CD4-positive, alpha-beta T cell treated with Interleukin-6 for 4 hours (primary cell): Measurements from ENCODE around the gene IL10RA.

Experiments
- DNase-seq: peaks from one replicate; pipeline ENCODE4 v3.0.0-alpha.2; 2020; ENCODE audit warnings: mixed read lengths

Gene IL10RA

DNA sequence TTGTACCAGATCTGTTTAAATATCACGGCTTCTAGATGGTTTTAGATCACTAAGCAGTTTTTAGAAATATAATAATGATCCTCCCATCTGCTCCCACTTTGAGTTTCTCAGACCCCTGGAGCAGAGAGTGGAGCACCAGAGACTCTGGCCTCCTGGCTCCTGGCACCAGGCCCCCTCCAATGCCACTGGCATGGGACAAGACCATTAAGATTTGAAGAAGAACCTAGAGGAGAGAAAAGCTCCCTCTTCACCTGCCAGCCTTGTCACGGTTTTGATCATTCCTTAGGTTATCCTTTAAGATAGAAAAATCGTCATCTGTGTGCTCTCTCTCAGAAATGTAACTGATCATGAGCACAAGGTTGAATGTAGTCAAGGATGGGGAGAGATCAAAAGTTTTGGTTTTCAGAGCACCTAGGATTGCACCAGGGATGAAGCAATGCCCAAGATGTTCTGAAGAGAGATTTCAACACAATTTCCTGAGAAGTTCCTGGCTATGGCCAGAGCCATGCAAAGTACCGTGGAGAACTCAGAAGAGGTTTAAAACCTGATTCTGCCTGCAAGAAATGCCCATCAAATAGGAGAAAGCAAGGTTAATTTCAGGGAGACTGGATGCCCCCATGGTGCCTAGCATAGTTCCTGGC lies 22.2 kb downstream of the IL10RA start:
- DNase-seq, result no peak

DNA sequence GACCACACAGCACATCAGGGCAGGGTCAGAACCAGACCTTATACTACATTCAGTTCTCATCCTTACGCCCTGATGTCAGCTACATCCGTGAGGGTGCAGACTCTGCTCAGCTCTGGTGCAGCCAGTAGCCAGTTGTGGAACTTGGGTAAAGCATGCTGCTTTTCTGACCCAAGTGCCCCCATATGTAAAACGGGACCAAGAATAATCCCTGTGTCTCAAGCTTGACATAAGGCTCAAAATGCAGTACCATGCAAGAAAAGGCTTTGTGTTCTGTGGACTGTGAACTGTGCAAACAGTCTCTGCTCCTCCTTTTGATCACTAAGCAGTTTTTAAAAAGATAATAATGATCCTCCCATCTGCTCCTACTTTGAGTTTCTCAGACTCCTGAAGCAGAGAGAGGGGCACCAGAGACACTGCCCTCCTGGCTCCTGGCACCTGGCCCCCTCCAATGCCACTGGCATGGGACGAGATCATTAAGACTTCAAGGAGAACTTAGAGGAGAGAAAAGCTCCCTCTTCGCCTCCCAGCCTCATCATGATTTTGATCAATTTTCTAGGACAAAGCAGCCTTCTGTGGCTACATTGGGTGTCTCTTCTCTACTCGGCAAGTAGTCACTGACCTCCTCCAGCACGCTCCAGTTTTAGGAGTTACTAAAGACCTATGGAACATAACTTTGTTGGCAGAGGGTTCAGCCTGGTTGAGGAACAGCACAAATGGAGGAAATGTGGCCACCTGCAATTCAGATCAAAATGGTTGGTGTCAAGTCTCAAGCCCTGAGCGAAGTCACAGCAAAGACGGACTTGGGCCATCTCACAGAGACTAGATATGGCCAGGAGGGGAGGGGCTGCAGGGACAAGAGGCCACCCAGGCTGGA lies 23.9 kb downstream of the IL10RA start:
- no peak for DNase-seq

- no peak for DNase-seq
Measured at GRCh38 chr11:118010738-118011461, 24.7 kb downstream of the IL10RA start.

- DNase-seq, result peak; percentile 55
Measured at GRCh38 chr11:118012083-118012669, 26.0 kb downstream of the IL10RA start.

DNA sequence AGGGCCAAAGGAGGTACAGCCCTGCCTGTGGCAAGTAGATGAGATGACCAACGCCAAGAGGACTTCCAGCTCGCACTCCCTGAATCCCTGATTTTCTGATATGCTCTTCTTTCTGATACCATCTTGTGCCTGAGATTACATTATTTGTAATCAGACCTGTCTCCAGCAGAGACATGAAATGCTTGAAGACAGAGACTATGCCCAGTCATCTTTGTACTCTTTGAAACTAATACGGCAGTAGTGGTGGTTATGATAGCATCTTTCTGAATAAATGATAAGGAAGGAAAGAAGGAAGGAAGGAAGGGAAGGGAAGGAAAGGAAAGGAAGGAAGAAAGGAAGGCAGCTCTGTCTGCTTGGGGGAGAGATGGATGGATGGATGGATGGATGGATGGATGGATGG lies 27.8 kb downstream of the IL10RA start:
- no peak for DNase-seq

GRCh38 chr11:118015385-118015841 lies 29.2 kb downstream of the IL10RA start:
- no peak for DNase-seq

GRCh38 chr11:118016104-118016503 lies 29.9 kb downstream of the IL10RA start:
- DNase-seq, result no peak

DNA sequence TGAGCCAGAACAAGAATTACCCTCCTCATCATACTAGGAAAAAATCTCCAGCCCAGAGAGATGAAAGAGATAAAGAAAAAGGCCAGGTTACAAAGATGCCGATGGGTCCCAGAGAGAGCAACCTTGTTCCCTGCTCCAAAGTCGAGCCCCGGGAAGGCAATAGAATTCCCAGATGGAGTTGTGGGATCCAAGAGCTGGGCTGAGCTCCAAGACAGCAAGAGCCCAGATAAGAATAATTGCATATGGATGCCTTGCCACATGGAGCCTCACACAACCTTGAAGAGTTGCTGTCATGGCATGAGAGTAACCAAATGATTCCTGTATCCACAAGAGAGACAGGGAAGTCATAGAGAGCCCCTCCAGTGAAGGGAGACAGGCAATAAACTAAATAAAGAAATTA lies 30.9 kb downstream of the IL10RA start:
- DNase-seq, result no peak

DNA sequence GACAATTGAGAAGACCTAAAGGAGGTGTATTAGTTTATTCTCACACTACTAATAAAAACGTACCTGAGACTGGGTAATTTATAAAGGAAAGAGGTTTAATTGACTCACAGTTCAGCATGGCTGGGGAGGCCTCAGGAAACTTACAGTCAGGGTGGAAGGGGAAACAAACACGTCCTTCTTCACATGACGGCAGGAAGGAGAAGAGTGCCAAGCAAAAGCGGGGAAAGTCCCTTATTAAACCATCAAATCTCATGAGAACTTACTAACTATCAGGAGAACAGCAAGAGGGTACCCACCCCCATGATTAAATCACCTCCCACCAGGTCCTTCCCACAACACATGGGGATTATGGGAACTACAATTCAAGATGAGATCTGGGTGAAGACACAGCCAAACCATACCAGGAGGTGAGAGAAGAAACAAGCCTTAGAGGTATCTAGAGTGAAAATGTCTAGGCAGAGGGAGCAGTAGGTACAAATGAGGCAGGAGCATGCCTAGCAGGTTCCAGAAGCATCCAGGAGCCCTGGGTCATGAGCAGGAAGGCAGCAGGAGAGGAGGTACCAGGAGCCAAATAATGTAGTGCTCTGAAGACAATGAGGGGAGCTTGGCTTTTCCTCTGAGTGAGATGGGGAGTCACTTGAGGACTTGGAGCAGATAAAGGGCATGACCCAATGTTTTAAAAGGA lies 31.6 kb downstream of the IL10RA start:
- no peak for DNase-seq

- DNase-seq, result no peak
Measured at GRCh38 chr11:118018401-118018800, 32.2 kb downstream of the IL10RA start.

DNA sequence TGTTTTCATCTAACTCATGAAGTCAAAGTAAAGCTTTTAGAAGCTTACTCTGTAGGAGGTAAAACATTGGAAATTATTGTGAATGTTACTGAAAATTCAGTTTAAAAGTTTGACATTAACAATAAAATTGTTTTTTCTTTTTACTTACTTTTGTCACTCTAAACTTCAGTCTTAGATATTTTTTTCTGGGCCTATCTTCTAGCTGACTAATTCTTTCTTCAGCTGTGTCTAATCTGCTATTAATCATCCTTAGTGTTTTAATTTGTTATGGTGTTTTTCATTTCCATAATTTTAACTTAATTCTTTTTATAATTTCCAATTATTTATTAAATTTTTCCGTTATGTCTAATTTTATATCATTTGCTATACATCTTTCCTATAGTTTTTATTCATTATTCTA lies 35.0 kb downstream of the IL10RA start:
- DNase-seq, result no peak

GRCh38 chr11:118027694-118028093 lies 41.5 kb downstream of the IL10RA start:
- no peak for DNase-seq

GRCh38 chr11:118028626-118029025 lies 42.4 kb downstream of the IL10RA start:
- no peak for DNase-seq

DNA sequence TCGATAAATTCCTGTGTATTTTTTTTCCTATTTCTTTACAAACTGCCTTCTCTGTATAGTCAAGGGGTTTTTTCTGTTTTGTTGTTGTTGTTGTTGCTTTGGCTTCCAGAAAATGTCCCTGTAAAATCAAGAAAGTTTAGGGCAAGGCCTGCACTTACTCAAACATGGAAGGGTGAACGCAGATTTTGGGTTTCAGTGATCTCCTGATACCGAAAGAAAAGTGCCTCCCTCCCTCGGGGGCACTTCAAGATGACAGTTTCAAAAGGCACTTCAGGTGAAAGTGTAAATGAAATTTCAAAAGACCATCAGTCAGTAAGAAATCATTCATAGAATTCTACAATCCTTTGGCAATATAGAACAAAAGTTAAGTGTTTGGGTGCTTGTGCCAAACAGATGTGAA lies 47.2 kb downstream of the IL10RA start:
- DNase-seq, result no peak

- DNase-seq, result no peak
Measured at GRCh38 chr11:118042141-118042540, 55.9 kb downstream of the IL10RA start.

GRCh38 chr11:118042796-118043195 lies 56.6 kb downstream of the IL10RA start:
- DNase-seq, result no peak

DNA sequence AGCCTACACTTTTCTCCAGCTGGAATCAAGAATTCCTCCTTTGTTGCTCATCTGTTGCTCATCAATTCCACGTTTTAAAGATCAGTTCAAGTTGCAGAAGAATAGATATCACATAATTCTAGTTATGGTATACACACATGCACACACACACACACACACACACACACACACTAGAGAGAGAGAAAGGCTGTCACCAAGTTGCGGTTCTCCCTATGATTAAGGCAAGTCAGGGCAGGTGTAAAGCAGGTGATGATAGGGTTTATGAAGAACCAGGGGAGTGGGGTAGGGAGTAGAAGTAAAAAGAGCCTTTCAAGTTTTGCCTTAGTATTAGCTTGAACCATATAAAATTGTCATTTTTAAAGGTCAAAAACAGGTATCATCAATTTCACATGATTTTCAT lies 59.0 kb downstream of the IL10RA start:
- DNase-seq, result peak; percentile 21

DNA sequence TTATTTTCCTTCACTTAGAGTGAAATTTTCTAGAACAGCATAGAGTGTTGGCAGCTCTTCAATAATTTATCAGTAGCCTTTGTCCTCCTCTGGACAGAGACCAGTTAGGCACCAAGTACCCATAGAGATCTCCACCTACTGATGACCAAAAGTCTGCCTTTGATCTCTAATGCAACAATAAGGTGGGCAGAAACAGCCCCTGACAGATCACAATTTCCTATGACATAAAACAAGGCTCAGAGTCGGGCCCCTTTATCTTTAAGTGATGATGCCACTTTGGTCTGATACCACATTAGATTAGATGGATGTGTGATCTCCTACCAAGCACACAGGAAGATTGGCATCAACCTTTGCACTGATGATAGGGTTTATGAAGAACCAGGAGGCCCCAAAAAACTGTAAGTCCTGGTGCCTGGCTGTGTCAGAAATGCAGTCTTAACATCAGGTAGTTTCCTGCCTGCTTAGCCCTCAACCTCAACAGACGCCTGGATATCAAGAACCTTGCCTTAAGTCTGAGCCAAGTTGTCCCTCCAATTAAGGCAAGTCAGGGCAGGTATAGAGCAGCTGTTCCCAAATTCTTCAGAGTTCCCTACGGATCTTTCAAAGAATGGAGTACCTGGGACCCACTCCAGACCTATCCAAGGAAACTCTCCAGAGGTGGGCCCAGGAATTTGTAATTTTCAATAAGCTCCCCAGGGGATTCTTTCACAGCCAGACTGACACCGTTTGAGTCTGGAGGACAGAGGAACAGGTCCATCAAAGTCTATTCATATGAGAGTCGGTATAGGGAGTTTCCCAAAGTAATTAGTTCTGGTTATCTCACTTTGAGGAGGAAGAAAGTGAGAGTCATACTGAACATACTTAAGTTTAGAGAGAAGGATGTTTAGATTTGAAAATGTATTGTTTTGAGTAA lies 60.1 kb downstream of the IL10RA start:
- DNase-seq, result peak; percentile 58

- DNase-seq, result no peak
Measured at GRCh38 chr11:118046964-118047700, 60.9 kb downstream of the IL10RA start.

GRCh38 chr11:118047749-118048148 lies 61.6 kb downstream of the IL10RA start:
- DNase-seq, result no peak
